Prostate gland (tissue), 2 donors: Measurements from ENCODE around the gene IER2.

Source experiments
- CTCF ChIP-seq, 4 experiments: fragments of 200-600 bp in 2 of 4; fragments of 450-650 bp in 2 of 4; sonication (generic) in 2 of 4; IDR thresholded peaks; 1 replicate in 3 of 4; 2 replicates in 1 of 4; pipeline ENCODE4 v1.5.1; 2016 to 2019; ENCODE audit warnings: antibody characterized with exemption in 4 of 4, mild to moderate bottlenecking in 2 of 4, moderate library complexity in 2 of 4
- POLR2A ChIP-seq: fragments of 450-650 bp; IDR thresholded peaks from one replicate; pipeline ENCODE4 v1.6.1; 2016; ENCODE audit warnings: antibody characterized with exemption, mild to moderate bottlenecking

- TF ChIP-seq CTCF (IDR thresholded peaks at IDR 0.05) (no peak), POLR2A (no peak)
Observed at GRCh38 chr19:13133241-13133870, 16.9 kb upstream of the IER2 start.
